GM18867 (cell line): ENCODE data around the gene GJA4.

Experiments used
- ATAC-seq: cut with Tn5 transposase; IDR thresholded peaks from one replicate; pipeline ENCODE4 v1.9.1; 2021; ENCODE audit warnings: mild to moderate bottlenecking, moderate library complexity; ENCODE audit not compliant: unreplicated experiment

Gene GJA4

GRCh38 chr1:34829250-34829649 lies 36.5 kb downstream of the GJA4 start:
- ATAC-seq, result no peak

GRCh38 chr1:34831721-34832246 lies 39.0 kb downstream of the GJA4 start:
- ATAC-seq, result no peak

- no peak for ATAC-seq
Measured at GRCh38 chr1:34833711-34834110, 40.9 kb downstream of the GJA4 start.

- no peak for ATAC-seq
Measured at GRCh38 chr1:34839526-34840305, 46.9 kb downstream of the GJA4 start.

GRCh38 chr1:34840426-34840825 lies 47.6 kb downstream of the GJA4 start:
- no peak for ATAC-seq

GRCh38 chr1:34842073-34842472 lies 49.3 kb downstream of the GJA4 start:
- ATAC-seq, result no peak

- ATAC-seq, result no peak
Measured at GRCh38 chr1:34842952-34843371, 50.2 kb downstream of the GJA4 start.

- ATAC-seq, result no peak
Measured at GRCh38 chr1:34843392-34844251, 50.8 kb downstream of the GJA4 start.

GRCh38 chr1:34844252-34844634 lies 51.4 kb downstream of the GJA4 start:
- ATAC-seq, result no peak
